Measurements from ENCODE around the gene CREB1. TPM values are rescaled to one million over a fixed set of nuclear protein-coding genes. Genes with fewer than 3 reads are reported as not detected.

CREB1 gene
- 100 to 1,000 TPM in 3 of 6 donors, 10 to 100 TPM in 3; 66.6 to 123 (median 97.2) TPM for polyA plus RNA-seq (ENCODE audit: low read depth in 6 of 6)

GRCh38 chr2:207529330-207530159, at the start of gene CREB1:
Gene CREB1 (plus strand): TSS chr2:207529962. CDS start chr2:207555636, 25,674 bp downstream.
- H3K27me3 Mint-ChIP-seq = no peaks in the 10 kb centered on the region
- ATAC-seq (ENCODE audit: low read depth in 2 of 2) = peak; percentile 72 to 74

DNA sequence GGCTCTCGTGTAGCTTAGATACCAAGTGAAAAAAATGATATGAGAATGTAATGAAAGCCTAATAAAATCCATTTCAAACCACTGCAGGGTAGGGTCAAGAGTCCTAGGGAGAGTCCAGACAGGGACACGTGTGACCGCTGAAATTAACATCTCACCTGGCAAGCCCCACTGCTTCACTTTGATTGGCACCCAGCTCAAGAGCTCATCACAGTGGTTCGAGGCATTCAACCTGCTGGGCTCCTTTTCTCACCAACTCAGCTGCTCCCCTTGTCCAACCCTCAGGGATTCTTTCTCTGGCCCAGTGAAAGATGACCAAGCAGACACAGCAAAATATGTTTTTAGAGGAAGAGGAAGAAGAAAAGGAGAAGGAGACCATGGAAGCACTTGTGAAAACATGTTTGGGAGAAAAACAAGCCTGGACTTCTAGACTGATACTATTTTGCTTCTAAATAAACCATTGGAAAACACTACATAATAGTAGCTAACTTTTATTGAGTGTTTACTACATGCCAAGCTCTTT, 49.2 kb upstream of the CREB1 start:
- H3K36me3 Mint-ChIP-seq = no peaks in the 10 kb centered on the region
- H3K27me3 Mint-ChIP-seq = no peaks in the 10 kb centered on the region
- peaks cover 21 to 44% (median 39%) of the 10 kb centered on the region in 3 donors for H3K4me1 Mint-ChIP-seq
- H3K4me3 Mint-ChIP-seq = peak overlapping the region in 1 of 8 donors; percentile 10
- ATAC-seq (ENCODE audit: low read depth in 2 of 2) = no peak
- H3K9me3 Mint-ChIP-seq = no peaks in the 10 kb centered on the region
- DNase-seq = no peak
- H3K27ac Mint-ChIP-seq = peak overlapping the region in 1 of 6 donors; percentile 78

More at GRCh38 chr2:207529330-207530159, at the start of gene CREB1:
- H3K27ac Mint-ChIP-seq = peak within 1 kb of the TSS; percentile 99 to 100 (median 100)
- peaks cover under 1 to 25% of the 10 kb centered on the region in 2 donors for H3K36me3 Mint-ChIP-seq
- peak; percentile 100 for DNase-seq
- H3K4me1 Mint-ChIP-seq = peaks cover 39 to 72% (median 52%) of the 10 kb centered on the region in 3 donors
- peak within 1 kb of the TSS; percentile 92 to 100 (median 98) for H3K4me3 Mint-ChIP-seq
- H3K9me3 Mint-ChIP-seq = peaks cover 0 to 10% (median 0%) of the 10 kb centered on the region in 7 donors

DNA sequence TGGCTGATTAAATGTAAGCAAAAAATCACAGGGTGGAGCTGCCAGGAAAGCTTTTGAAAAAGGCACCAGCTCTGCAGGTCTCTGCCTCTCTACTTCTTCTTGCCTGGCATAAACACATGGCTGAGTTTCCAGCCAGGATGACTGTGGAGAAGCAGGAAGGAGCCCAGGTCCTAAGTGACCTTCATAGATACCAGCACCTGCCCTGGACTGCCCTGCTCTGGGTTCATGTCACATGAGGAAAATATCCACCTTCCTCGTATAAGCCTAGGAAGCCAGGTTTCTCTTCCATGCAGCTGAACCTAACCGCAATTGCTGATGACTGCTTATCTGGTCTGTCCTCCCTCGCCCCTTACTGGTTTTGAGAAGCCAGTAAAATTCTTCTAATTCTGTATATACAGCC, 47.8 kb upstream of the CREB1 start:
- Mint-ChIP-seq H3K27ac (peak overlapping the region in 5 of 6 donors; percentile 23 to 92 (median 62)), H3K4me3 (peak overlapping the region in 1 of 8 donors; percentile 25), H3K4me1 (peaks cover 24 to 49% (median 39%) of the 10 kb centered on the region in 3 donors), H3K27me3 (no peaks in the 10 kb centered on the region), H3K36me3 (no peaks in the 10 kb centered on the region), H3K9me3 (no peaks in the 10 kb centered on the region)
- ATAC-seq (ENCODE audit: low read depth in 2 of 2) = no peak
- no peak for DNase-seq

GRCh38 chr2:207482630-207483029, 47.1 kb upstream of the CREB1 start:
- Mint-ChIP-seq H3K36me3 (no peaks in the 10 kb centered on the region), H3K27me3 (no peaks in the 10 kb centered on the region), H3K27ac (peak overlapping the region in 2 of 6 donors; percentile 53 to 92), H3K4me1 (peaks cover 24 to 49% (median 39%) of the 10 kb centered on the region in 3 donors), H3K9me3 (no peaks in the 10 kb centered on the region), H3K4me3 (peak overlapping the region in 1 of 8 donors; percentile 23)
- ATAC-seq (ENCODE audit: low read depth in 2 of 2) (no peak), DNase-seq (no peak)

GRCh38 chr2:207483066-207483465, 46.7 kb upstream of the CREB1 start:
- H3K27me3 Mint-ChIP-seq = no peaks in the 10 kb centered on the region
- peak overlapping the region in 4 of 6 donors; percentile 53 to 81 (median 61) for H3K27ac Mint-ChIP-seq
- DNase-seq (no peak), ATAC-seq (ENCODE audit: low read depth in 2 of 2) (no peak)
- H3K36me3 Mint-ChIP-seq = no peaks in the 10 kb centered on the region
- H3K4me3 Mint-ChIP-seq = no peak overlapping the region
- H3K4me1 Mint-ChIP-seq = peaks cover 24 to 49% (median 39%) of the 10 kb centered on the region in 3 donors
- H3K9me3 Mint-ChIP-seq = no peaks in the 10 kb centered on the region

DNA sequence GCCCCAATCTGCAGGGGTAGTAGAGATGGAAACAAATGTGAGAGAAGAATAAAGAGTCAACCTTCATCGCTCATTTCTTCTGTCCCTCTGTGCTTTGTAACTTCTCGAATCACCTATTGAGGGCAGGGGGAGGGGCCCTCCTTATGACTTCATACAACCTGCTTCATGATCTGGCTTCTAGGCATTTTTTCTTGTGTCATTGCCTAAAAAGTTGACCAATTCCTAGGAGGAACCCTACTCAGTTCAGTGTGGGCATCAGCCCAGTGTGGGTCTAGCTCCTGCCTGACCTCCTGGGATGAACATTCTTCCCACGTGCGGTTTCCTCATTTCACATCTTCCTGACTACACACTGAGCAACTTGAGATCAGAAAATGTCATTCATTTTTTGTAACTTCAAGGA, 46.3 kb upstream of the CREB1 start:
- H3K27me3 Mint-ChIP-seq = no peaks in the 10 kb centered on the region
- H3K9me3 Mint-ChIP-seq = no peaks in the 10 kb centered on the region
- H3K27ac Mint-ChIP-seq = peak overlapping the region in 4 of 6 donors; percentile 53 to 81 (median 61)
- H3K4me1 Mint-ChIP-seq = peaks cover 22 to 47% (median 37%) of the 10 kb centered on the region in 3 donors
- no peak for ATAC-seq (ENCODE audit: low read depth in 2 of 2)
- H3K4me3 Mint-ChIP-seq = no peak overlapping the region
- DNase-seq = no peak
- H3K36me3 Mint-ChIP-seq = no peaks in the 10 kb centered on the region

GRCh38 chr2:207484444-207485391, 45.0 kb upstream of the CREB1 start:
- H3K27me3 Mint-ChIP-seq = no peaks in the 10 kb centered on the region
- peaks cover 22 to 46% (median 30%) of the 10 kb centered on the region in 3 donors for H3K4me1 Mint-ChIP-seq
- H3K27ac Mint-ChIP-seq = peak overlapping the region; percentile 43 to 94 (median 86)
- ATAC-seq (ENCODE audit: low read depth in 2 of 2) (peak; percentile 97 to 98), DNase-seq (peak; percentile 69)
- no peaks in the 10 kb centered on the region for H3K36me3 Mint-ChIP-seq
- H3K9me3 Mint-ChIP-seq = no peaks in the 10 kb centered on the region
- H3K4me3 Mint-ChIP-seq = peak overlapping the region in 6 of 8 donors; percentile 5 to 64 (median 32)

GRCh38 chr2:207487650-207488311, 42.0 kb upstream of the CREB1 start:
- Mint-ChIP-seq H3K27ac (peak overlapping the region in 1 of 6 donors; percentile 50), H3K36me3 (no peaks in the 10 kb centered on the region), H3K4me1 (peaks cover 22 to 37% (median 29%) of the 10 kb centered on the region in 3 donors), H3K4me3 (no peak overlapping the region), H3K27me3 (no peaks in the 10 kb centered on the region), H3K9me3 (no peaks in the 10 kb centered on the region)
- DNase-seq (no peak), ATAC-seq (ENCODE audit: low read depth in 2 of 2) (no peak)

DNA sequence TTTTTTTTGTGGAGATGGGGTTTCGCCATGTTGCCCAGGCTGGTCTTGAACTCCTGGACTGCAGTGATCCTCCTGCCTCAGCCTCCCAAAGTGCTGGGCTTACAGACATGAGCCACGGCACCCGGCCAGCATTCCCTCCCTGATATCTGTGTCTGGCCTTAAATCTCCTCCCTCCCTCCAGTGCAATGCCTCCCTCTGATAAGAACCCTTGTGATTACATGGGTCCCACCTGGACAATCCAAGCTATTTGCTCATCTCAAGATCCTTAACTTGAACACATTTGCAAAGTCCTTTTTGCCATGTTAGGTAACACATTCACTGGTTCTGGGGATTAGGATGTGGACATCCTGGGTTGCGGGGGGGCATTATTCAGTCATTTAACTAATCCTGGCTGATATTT, 40.5 kb upstream of the CREB1 start:
- Mint-ChIP-seq H3K4me3 (no peak overlapping the region), H3K36me3 (no peaks in the 10 kb centered on the region), H3K9me3 (no peaks in the 10 kb centered on the region), H3K27ac (peak overlapping the region in 1 of 6 donors; percentile 36), H3K27me3 (no peaks in the 10 kb centered on the region), H3K4me1 (peaks cover 16 to 39% (median 30%) of the 10 kb centered on the region in 3 donors)
- DNase-seq (no peak), ATAC-seq (ENCODE audit: low read depth in 2 of 2) (no peak)

GRCh38 chr2:207490441-207490840, 39.3 kb upstream of the CREB1 start:
- no peak for ATAC-seq (ENCODE audit: low read depth in 2 of 2)
- no peaks in the 10 kb centered on the region for H3K27me3 Mint-ChIP-seq
- no peak overlapping the region for H3K4me3 Mint-ChIP-seq
- DNase-seq = no peak
- no peaks in the 10 kb centered on the region for H3K9me3 Mint-ChIP-seq
- H3K4me1 Mint-ChIP-seq = peaks cover 11 to 29% (median 19%) of the 10 kb centered on the region in 3 donors
- no peaks in the 10 kb centered on the region for H3K36me3 Mint-ChIP-seq
- no peak overlapping the region for H3K27ac Mint-ChIP-seq

DNA sequence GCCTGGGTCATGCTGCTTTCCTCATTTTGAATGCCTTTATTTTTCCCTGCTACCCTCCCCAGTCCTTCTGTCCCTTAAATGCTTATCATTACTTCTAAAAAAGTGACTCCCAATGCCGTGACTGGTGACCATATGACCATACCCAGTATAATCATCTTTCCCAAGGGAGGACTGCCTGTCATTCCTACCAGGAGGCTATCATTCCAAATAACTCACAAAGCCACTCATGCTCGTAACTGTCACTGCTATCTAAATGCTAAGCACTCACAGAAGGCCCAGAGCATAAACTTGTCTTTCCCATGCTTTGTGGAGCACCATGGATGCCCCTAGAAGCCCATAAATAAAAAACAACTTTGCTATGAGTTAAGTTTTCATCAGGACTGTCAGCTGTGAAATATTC, 38.7 kb upstream of the CREB1 start:
- Mint-ChIP-seq H3K4me3 (no peak overlapping the region), H3K27ac (peak overlapping the region in 1 of 6 donors; percentile 14)

GRCh38 chr2:207491956-207492355, 37.8 kb upstream of the CREB1 start:
- peaks cover 8 to 23% (median 18%) of the 10 kb centered on the region in 3 donors for H3K4me1 Mint-ChIP-seq
- no peak for DNase-seq
- no peaks in the 10 kb centered on the region for H3K27me3 Mint-ChIP-seq

More for the DNA sequence above, 38.7 kb upstream of the CREB1 start:
- Mint-ChIP-seq H3K9me3 (no peaks in the 10 kb centered on the region), H3K27me3 (no peaks in the 10 kb centered on the region), H3K4me1 (peaks cover 8 to 23% (median 18%) of the 10 kb centered on the region in 3 donors), H3K36me3 (no peaks in the 10 kb centered on the region)
- DNase-seq (no peak), ATAC-seq (ENCODE audit: low read depth in 2 of 2) (no peak)

More at GRCh38 chr2:207491956-207492355, 37.8 kb upstream of the CREB1 start:
- no peak for ATAC-seq (ENCODE audit: low read depth in 2 of 2)
- peak overlapping the region in 1 of 6 donors; percentile 69 for H3K27ac Mint-ChIP-seq
- no peaks in the 10 kb centered on the region for H3K36me3 Mint-ChIP-seq
- no peaks in the 10 kb centered on the region for H3K9me3 Mint-ChIP-seq
- H3K4me3 Mint-ChIP-seq = no peak overlapping the region
